ENCODE data around the gene CCIN.

Gene CCIN

DNA sequence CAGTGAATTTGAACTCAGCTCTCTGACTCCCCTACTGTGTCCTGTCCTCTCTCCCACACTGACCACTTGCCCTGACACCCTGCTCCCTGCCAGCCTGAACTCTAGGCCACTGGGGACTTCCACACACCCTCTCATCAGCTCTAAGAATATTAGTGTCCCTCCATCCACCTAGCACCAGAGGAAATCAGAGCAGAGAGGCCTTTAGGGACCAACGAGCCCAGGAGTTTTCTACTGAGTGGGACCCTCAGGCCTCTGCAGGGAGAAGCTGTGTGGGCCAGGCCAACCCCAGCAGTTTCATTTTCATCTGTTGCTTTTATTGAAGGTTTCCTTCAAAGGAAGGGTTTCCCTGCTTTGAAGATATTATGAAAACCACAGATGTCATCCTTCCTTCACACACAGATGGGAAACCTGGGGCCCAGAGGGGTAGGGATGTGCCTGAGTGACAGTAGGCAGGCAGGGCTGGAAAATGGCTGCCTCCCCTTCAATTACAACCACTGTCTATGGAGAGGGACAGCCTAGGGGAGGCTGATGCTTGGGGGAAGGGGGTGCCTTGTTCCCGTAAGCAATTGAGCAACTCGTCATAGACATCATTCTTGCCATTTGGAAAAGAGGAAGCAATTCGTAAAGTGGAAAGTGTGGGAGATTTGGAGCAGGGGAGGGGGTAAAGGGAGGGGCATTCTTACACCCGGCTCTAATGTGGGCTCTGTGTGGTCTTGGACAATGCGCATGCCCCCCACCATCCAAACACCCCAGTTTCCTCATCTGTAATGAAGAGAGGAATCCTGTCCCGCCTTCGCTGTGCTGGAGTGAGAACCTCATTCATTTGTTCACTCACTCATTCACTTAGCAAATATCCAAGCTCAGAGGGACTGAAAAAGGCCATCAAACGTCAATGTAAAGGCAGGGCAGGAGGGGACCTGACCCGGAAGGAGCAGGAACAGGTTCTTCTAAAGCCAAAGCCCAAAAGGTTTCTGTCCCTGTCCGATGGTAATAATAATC, 28.8 kb upstream of the CCIN start:
- no peak for DNase-seq (ENCODE audit: low read depth in 4 of 4, low spot score in 1 of 4)

DNA sequence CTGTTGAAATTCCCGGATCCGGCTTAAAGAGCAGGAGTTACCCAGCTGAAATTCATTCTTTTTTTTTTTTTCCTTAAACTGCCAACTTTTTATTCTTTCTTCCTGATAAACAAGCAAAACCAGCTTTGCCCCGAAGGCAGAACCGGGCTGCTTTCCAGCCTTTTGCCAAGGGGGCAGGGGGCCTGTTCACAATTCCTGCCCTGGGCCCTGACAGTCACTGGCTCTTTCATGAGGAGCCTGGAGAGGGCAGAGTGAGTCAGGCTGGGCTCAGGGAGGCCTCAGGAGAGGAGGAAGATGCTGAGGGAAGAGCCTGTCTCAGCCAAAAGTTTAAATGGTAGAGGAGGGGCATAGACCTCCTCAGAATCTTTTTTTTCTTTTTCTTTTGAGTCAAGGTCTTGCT, 27.9 kb upstream of the CCIN start:
- DNase-seq (ENCODE audit: low read depth in 4 of 4, low spot score in 1 of 4) = no peak

GRCh38 chr9:36141761-36142160, 27.4 kb upstream of the CCIN start:
- DNase-seq (ENCODE audit: low read depth in 4 of 4, low spot score in 1 of 4) = no peak

DNA sequence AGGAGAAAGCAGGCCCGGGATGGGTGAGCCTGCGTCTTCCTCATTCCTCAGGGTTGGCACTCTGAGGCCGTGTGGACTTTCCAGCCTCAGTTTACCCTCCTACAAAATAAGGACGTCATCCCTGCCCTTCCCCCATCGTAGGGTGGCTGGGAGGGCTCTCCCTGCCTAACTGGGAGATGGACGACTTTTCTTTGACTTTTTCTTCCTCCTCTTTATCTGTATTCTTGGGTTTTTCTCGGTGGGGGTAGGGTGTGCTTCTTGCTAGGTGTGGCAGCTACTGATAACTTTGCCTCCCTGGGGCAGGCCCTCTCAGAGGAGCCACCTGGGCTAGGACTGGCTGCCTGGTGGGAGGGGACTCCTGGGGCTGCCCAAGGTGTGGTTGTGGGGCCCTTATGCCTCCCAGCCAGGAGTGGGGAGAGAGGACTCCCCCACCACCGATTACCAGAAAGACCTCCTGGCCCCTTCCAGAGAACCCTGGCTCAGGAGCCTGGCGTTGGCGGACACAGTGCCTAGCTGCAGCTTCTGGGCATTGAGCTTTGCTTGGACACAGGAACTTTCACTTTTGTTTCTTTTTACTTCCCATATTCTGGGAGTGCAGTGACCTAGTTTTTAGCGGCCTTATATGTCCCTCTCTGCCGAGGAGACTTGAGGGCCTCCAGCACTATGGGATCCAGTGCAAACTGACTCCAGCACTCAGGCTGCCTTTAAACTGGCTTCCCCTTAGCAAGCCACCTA, 26.5 kb upstream of the CCIN start:
- DNase-seq (ENCODE audit: low read depth in 4 of 4, low spot score in 1 of 4) = no peak

DNA sequence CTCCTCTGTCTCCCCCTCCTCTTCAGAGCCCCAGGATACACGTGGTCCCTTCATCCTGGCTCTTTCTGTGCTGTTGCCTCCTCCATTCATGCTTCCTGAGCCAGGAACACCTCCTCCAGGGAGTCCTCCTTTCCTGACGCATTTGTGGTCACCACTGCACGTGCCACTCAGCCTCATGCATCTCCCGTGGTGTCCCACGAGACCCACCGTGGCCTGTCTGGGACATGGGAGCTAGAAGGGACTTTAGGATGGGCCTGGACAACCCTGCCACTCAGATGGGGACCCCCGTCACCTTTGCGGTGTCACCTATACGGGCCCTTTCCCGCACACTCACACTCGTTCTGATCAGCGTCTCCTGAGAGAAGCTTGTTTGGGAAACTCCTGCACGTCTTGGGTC, 25.9 kb upstream of the CCIN start:
- DNase-seq (ENCODE audit: low read depth in 4 of 4, low spot score in 1 of 4) = no peak

DNA sequence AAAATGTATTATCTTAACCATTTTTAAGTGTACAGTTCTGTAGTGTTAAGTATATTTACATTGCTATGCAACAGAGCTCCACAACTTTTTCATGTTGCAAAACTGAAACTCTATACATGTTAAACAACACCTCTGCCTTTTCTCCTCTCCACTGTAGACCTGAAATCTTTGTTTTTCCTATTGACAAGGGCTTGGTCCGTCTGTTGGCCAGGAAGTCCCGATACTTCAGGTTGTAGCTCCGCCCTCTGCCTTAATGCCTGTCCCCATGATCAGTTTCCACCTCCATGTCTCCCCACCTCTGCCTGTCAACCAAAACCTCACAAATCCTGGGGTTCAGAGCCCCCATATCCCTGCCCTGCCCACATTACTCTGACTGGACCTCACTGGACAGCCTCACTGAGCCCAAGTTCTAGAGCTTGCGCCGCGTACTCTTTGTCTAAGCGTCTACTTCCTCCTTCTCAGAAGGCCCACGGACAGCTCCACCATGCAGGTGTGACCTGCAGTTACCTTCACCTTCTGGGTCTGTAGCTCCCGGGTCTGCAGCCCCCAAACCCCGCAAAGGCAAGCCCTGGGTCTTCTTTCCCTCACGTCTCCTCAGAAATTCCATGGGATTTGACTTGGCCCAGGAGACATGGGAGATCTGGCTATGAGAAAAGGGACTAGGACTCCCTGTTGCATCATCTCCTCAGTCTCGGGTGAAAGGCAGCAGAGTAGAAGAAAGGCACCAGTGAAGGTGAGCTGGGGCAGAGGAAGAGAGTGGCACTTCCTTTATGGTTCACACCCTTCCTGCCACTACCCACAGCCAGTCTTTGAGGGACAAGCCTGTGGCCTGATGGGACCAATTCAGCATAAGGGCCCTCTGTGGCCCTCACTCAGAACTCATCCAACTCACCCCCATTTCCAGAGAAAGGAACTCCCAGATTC, 24.6 kb upstream of the CCIN start:
- DNase-seq (ENCODE audit: low read depth in 4 of 4, low spot score in 1 of 4) = no peak

- DNase-seq (ENCODE audit: low read depth in 4 of 4, low spot score in 1 of 4) = no peak
Measured at GRCh38 chr9:36145970-36146369, 23.2 kb upstream of the CCIN start.

DNA sequence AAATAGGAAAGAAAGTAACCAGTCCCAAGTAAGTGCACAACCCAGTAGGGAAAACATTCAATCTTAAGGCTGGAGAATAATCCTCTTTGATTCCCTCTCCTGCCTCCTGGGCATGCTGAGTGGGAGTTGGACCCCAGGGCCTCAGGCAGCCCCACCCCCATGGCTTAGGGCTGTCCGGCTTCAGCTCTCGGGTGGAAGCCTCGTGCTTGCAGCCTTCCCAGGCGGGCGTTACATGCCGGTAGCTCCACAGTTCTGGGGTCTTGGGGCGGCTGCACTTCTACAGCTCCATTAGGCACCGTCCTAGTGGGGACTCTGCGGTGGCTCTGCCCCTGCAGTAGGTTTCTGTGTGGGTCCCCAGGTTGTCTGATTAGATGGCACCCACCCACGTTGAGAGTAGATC, 22.5 kb upstream of the CCIN start:
- DNase-seq (ENCODE audit: low read depth in 4 of 4, low spot score in 1 of 4) = no peak

DNA sequence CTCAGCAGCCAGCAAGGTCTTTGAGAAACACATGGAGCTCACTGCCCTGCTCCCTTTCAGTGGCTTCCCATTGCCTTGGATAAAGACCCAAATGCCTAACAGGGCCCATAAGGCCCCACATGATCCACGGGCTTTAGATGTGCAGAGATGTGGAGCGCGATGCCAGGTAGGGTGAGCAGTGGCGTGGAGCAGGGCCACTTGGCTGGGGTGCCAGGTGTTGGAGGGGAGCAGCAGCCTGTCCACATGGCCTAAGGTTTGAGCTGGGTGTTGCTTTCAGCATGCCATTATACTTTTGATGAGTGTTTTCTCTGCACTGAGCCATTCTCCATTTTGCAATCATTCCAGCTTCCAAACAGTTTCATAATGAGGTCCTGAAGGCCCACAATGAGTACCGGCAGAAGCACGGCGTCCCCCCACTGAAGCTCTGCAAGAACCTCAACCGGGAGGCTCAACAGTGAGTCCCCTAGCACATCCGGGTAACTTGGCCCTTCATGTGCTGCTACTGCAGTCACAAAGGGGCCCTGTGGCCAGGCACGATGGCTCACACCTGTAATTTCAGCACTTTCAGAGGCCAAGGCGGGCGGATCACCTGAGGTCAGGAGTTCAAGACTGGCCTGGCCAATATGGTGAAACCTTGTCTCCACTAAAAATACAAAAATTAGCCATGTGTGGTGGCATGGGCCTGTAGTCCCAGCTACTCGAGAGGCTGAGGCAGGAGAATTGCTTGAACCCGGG, 21.6 kb upstream of the CCIN start:
- no peak for DNase-seq (ENCODE audit: low read depth in 4 of 4, low spot score in 1 of 4)

- DNase-seq (ENCODE audit: low read depth in 4 of 4, low spot score in 1 of 4) = peak in 2 of 4 experiments; percentile 32 to 56
Measured at GRCh38 chr9:36148311-36149051, 20.7 kb upstream of the CCIN start.

- no peak for DNase-seq (ENCODE audit: low read depth in 4 of 4, low spot score in 1 of 4)
Measured at GRCh38 chr9:36149197-36149596, 20.0 kb upstream of the CCIN start.

- no peak for DNase-seq (ENCODE audit: low read depth in 4 of 4, low spot score in 1 of 4)
Measured at GRCh38 chr9:36150574-36151315, 18.4 kb upstream of the CCIN start.

- peak; percentile 57 to 82 (median 72) for DNase-seq (ENCODE audit: low read depth in 4 of 4, low spot score in 1 of 4)
Measured at GRCh38 chr9:36151316-36152210, 17.6 kb upstream of the CCIN start.

DNA sequence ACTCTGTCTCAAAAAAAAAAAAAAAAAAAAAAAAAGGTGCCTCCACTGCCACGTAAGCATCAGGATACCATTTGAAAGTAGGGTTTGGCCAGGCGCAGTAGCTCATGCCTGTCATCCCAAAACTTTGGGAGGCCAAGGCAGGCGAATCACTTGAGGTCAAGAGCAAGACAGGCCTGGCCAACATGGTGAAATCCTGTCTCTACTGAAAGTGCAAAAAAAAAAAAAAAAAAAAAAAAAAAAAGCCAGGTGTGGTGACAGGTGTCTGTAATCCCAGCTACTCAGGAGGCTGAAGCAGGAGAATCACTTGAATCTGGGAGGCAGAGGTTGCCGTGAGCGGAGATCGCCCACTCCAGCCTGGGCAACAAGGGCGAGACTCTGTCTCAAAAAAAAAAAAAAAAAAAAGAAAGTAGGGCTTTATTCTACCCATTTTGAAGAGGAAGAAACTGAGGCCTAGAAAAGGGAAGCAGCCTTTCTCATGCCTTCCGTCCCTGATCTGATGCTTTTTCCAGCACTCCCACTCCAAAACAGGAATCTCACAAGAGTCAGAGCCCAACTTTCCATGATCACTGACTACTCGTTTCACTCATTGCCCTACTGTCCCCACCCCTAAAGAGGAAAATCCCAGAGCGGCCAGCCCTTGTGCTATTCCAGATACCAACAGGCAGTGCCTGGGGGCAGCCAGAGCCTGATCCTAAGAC, 16.3 kb upstream of the CCIN start:
- no peak for DNase-seq (ENCODE audit: low read depth in 4 of 4, low spot score in 1 of 4)

DNA sequence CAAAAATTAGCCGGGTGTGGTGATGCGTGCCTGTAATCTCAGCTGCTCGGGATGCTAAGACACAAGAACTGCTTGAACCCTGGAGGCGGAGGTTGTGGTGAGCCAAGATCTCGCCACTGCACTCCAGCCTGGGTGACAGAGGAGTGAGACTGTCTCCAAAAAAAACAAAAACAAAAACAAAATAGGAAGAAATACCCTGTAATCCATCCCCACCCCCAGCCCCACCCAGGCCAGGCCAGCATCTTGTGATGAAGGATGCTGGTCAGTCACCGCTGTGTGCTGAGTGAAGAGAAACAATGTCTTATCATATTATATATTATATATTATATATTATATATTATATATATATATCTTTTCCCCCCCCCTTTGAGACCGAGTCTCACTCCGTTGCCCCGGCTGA, 15.4 kb upstream of the CCIN start:
- DNase-seq (ENCODE audit: low read depth in 4 of 4, low spot score in 1 of 4) = no peak

DNA sequence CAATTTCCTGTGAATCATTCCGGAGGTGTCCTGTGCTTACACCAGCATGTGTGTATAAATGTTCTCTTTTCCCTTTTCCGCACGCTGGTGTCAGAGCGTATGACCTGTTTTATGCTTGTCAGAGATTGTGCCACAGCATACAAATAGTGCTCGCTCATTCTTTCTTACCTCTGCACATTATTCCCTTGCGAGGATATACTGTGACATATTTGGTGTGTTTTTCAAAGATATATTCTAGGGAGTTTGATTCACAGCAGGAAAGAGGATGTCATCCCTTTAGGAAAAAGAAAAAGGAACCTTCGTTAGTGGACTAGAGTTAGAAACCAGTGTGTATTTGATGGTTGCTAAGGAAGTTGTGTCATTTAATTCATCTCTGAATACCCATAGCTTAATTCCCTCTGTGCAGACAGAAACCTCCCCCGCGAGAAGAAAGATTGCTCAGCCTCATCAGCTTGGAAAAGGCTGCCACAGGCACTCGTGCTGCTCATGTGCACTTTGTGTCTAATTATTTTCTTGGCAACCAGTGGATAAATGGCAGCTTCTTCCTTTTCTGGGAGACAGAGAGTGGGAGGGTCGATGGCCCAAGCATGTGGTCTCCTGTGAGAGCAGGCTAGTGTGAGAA, 14.7 kb upstream of the CCIN start:
- DNase-seq (ENCODE audit: low read depth in 4 of 4, low spot score in 1 of 4) = no peak

DNA sequence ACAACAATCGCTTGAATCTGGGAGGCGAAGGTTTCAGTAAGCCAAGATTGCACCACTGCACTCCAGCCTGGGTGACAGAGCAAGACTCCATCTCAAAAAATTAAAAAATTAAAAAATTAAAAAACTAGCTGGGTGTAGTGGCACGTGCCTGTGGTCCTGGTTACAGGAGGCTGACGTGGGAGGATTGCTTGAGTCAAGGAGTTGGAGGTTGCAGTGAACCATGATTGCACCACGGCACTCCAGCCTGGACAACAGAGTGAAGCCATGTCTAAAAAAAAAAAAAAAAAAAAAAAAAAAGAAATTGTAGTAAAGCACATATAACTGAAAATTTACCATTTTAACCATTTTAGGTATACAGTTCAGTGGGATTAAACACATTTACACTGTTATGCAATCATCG, 13.1 kb upstream of the CCIN start:
- DNase-seq (ENCODE audit: low read depth in 4 of 4, low spot score in 1 of 4) = no peak

Measured in stimulated activated CD4-positive, alpha-beta T cell treated with anti-CD3 and anti-CD28 coated beads, Interleukin-1b, Interleukin-23, amount 100 ng/mL, for 24 hours (primary cell).